Right lobe of liver (tissue), 6 donors: ENCODE measurements around the gene OR5K3. TPM values are rescaled to one million over a fixed set of nuclear protein-coding genes. Genes with fewer than 3 reads are reported as not detected.
A peak's percentile ranks its signal among the peaks of the same experiment; 100 is the strongest.

ENCODE experiments used
- ATAC-seq, 4 donors: fragments of 200-7000 bp; cut with Tn5 transposase; one replicate each; pipeline ENCODE4 v1.9.1; 2020; ENCODE audit warnings: mild to moderate bottlenecking in 4 of 4, moderate library complexity in 4 of 4
- DNase-seq, 3 donors: peaks; one replicate each; pipeline ENCODE4 v3.0.0-alpha.2; 2020
- H3K27ac ChIP-seq, 3 donors: fragments of 200-600 bp; one replicate each; pipeline ENCODE4 v1.8.0; 2022
- H3K27me3 ChIP-seq, 2 donors: fragments of 200-600 bp; one replicate each; pipeline ENCODE4 v1.8.0; 2022
- H3K36me3 ChIP-seq, 4 donors: fragments of 200-600 bp; sonication (generic) in 1 of 4; one replicate each; pipeline versions ENCODE4 v1.5.1 to v1.8.0; 2017 to 2022; ENCODE audit warnings: control low read depth in 1 of 4
- H3K4me1 ChIP-seq, 4 donors: fragments of 200-600 bp; sonication (generic) in 1 of 4; one replicate each; pipeline versions ENCODE4 v1.5.1 to v1.8.0; 2017 to 2022; ENCODE audit warnings: control low read depth in 1 of 4
- H3K4me3 ChIP-seq, 3 donors: fragments of 200-600 bp; one replicate each; pipeline ENCODE4 v1.8.0; 2022
- H3K9me3 ChIP-seq, 4 donors: fragments of 200-600 bp; sonication (generic) in 1 of 4; one replicate each; pipeline versions ENCODE4 v1.5.1 to v1.8.0; 2017 to 2022; ENCODE audit warnings: control low read depth in 1 of 4
- POLR2A ChIP-seq: fragments of 450-650 bp; IDR thresholded peaks from one replicate; pipeline ENCODE4 v1.6.1; 2017; ENCODE audit warnings: antibody characterized with exemption, mild to moderate bottlenecking
- WGBS: methylation state at CpG from one replicate; pipeline ENCODE4 v1.1.6; 2018; ENCODE audit warnings: low coverage, low lambda C conversion rate; ENCODE audit not compliant: insufficient coverage; ENCODE audit errors: missing lambda C conversion rate; 5-methylcytosine and 5-hydroxymethylcytosine counted together
- intact Hi-C, 2 donors: fragments of 100-400 bp; cut with DNase I; formaldehyde crosslinking; loops; one replicate each; pipeline versions ENCODE4 v1.11.2 to v1.14.1; 2022
- long read RNA-seq: library from polyadenylated mRNA; unstranded; transcript quantifications from one replicate; pipeline ENCODE4 v2.0.0, GENCODE V29; 2019
- total RNA-seq, 6 experiments: library from RNA; depleted of rRNA in 2 of 6; stranded (reverse); fragments of >200 nt in 2 of 6; fragmentation: NEBNext Ultra II Directional in 3 of 6; extraction: Animal tissue kit (Norgen Biotek cat#: 25700) in 3 of 6; gene quantifications; one replicate each; pipeline versions ENCODE4 v1.1.0 to v1.2.4, GENCODE V29; 2016 to 2023
- TF ChIP-seq, protein P1 (sequence below), 4 donors: fragments of 200-600 bp in 3 of 4; fragments of 450-650 bp in 1 of 4; IDR thresholded peaks; one replicate each; pipeline versions ENCODE4 v1.5.1 to v1.8.0; 2016 to 2022; ENCODE audit warnings: antibody characterized with exemption in 4 of 4, mild to moderate bottlenecking in 2 of 4
- donor health status: DM: no; HTN: yes; CAD: no.
- donor health status: DM: no; HTN: no; CAD: no.
- donor health status: DM: no; HTN: no; CAD: no.
- donor health status: DM: no; HTN: yes; CAD: no.
- donor health status: DM: no; HTN: yes; CAD: no.

The OR5K3 gene, protein sequence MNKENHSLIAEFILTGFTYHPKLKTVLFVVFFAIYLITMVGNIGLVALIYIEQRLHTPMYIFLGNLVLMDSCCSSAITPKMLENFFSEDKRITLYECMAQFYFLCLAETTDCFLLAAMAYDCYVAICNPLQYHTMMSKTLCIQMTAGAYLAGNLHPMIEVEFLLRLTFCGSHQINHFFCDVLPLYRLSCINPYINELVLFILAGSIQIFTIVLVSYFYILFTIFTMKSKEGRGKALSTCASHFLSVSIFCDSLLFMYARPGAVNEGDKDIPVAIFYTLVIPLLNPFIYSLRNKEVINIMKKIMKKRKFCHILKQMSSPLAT
- not detected for total RNA-seq
- long read RNA-seq = 0 reads

GRCh38 chr3:98390366-98390765 lies at the start of gene OR5K3:
Gene OR5K3, plus strand, starts transcription at chr3:98390666. Its CDS starts 0 bp downstream, at chr3:98390666.
- intact Hi-C loops = no loop called here

DNA sequence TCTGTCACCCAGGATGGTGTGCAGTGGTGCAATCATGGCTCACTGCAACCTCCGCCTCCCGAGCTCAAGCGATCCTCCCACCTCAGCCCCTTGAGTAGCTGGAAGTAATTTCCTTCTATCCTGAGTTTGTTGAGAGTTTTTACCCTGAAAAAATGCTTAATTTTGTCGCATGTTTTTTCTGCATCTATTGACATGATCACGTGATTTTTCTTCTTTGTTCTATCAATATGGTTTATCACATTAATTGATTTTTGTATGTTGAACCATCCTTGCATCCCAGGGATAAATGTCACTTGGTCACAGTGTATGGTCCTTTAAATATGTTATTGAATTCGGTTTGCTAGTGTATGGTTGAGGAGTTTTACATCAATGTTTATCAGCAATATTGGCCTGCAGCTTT lies 48.7 kb upstream of the OR5K3 start:
- Histone ChIP-seq H3K36me3 (no peaks in the 10 kb centered on the region), H3K9me3 (no peaks in the 10 kb centered on the region), H3K27ac (no peak overlapping the region), H3K27me3 (no peaks in the 10 kb centered on the region), H3K4me1 (no peaks in the 10 kb centered on the region), H3K4me3 (no peak overlapping the region)
- ATAC-seq (no peak), DNase-seq (no peak)
- TF ChIP-seq, protein P1, sequence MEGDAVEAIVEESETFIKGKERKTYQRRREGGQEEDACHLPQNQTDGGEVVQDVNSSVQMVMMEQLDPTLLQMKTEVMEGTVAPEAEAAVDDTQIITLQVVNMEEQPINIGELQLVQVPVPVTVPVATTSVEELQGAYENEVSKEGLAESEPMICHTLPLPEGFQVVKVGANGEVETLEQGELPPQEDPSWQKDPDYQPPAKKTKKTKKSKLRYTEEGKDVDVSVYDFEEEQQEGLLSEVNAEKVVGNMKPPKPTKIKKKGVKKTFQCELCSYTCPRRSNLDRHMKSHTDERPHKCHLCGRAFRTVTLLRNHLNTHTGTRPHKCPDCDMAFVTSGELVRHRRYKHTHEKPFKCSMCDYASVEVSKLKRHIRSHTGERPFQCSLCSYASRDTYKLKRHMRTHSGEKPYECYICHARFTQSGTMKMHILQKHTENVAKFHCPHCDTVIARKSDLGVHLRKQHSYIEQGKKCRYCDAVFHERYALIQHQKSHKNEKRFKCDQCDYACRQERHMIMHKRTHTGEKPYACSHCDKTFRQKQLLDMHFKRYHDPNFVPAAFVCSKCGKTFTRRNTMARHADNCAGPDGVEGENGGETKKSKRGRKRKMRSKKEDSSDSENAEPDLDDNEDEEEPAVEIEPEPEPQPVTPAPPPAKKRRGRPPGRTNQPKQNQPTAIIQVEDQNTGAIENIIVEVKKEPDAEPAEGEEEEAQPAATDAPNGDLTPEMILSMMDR (IDR thresholded peaks at IDR 0.05) = no peak
- TF ChIP-seq POLR2A = no peak
- intact Hi-C loops = no loop called here
- 67% methylated on average over 6 of the region's 6 CpGs for WGBS

More at GRCh38 chr3:98390366-98390765, at the start of gene OR5K3:
- H3K36me3 ChIP-seq = no peaks in the 10 kb centered on the region
- DNase-seq = no peak
- no peak within 1 kb of the TSS for H3K4me3 ChIP-seq
- no peak for ATAC-seq
- no peaks in the 10 kb centered on the region for H3K27me3 ChIP-seq
- H3K27ac ChIP-seq = no peak within 1 kb of the TSS
- H3K9me3 ChIP-seq = no peaks in the 10 kb centered on the region
- H3K4me1 ChIP-seq = no peaks in the 10 kb centered on the region
- no peak for TF ChIP-seq POLR2A
- TF ChIP-seq, protein P1 (IDR thresholded peaks at IDR 0.05) = no peak

DNA sequence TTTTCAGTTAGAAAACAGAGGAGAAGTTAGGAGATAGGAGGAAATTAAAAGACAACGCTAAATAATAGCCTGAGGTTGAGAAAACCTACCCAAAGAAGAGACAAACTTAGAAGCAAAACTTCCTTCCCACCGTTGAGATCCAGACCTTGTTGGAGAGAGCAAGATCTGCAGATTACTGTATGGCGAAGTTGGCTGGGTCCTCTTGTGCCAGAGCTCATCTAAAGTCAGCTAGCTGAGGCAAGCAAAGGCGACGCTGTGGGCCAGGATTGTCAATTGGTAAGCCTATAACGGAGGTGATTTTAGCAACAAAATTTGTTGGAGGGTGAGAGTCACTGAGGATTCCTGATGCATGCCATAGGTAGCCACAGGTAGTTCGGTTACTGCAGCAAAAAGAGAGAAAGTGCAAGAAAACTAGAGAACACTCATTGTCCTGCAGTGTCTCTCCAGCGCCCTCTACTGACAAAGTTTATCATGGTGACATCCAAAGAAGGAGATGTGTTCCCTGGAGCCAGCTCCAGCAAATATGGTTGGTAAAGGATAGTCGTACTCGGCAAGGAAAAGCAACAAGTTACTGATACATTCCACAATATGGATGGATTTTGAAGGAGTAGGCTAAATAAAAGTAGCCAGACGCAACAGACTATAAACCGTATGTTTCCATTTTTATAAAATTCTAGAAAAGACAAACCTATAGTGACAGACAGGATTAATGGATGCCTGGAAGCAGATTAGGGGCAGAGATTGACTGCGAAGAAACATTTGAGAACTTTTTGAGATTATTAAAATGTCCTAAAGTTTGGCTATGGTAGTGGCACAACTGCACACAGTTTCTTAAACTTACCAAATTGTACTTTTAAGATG lies 46.6 kb upstream of the OR5K3 start:
- ATAC-seq = peak; percentile 58 to 89 (median 66)
- DNase-seq = no peak
- no peak for TF ChIP-seq POLR2A
- TF ChIP-seq, protein P1 (IDR thresholded peaks at IDR 0.05) = peak; percentile 34 to 75 (median 43)
- no peaks in the 10 kb centered on the region for H3K36me3 ChIP-seq
- H3K4me1 ChIP-seq = no peaks in the 10 kb centered on the region
- H3K9me3 ChIP-seq = no peaks in the 10 kb centered on the region
- H3K4me3 ChIP-seq = no peak overlapping the region
- intact Hi-C loops = no loop called here
- no peaks in the 10 kb centered on the region for H3K27me3 ChIP-seq
- H3K27ac ChIP-seq = no peak overlapping the region
- WGBS = 42% methylated on average over 11 of the region's 13 CpGs

DNA sequence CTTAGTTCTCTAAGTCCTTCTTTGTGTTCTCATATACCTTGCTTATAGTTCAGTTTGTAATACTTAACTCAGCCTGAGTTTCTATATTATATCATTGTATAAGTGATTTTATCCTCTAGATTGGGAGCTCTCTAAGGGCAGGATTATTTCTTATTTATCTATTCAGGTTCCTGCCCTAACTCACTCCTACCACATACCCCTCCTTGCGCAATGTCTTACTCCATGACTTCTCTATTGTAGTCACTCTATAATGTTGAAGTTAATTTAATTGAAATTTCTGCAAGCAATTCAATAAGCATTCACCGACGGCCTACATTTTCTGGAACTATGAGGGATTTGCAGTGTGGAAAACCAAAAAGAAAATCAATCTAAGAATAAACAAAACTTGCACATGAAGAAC lies 40.4 kb upstream of the OR5K3 start:
- H3K27ac ChIP-seq = no peak overlapping the region
- H3K4me1 ChIP-seq = no peaks in the 10 kb centered on the region
- no peaks in the 10 kb centered on the region for H3K36me3 ChIP-seq
- TF ChIP-seq POLR2A = no peak
- TF ChIP-seq, protein P1 (IDR thresholded peaks at IDR 0.05) = no peak
- ATAC-seq = no peak
- no peaks in the 10 kb centered on the region for H3K9me3 ChIP-seq
- no peaks in the 10 kb centered on the region for H3K27me3 ChIP-seq
- DNase-seq = no peak
- intact Hi-C loops = no loop called here
- no peak overlapping the region for H3K4me3 ChIP-seq
- WGBS = 71% methylated on average over 3 of the region's 3 CpGs
